Mucosa of descending colon (tissue), 3 donors: ENCODE data around the gene SPATS2L. TPM values are rescaled to one million over a fixed set of nuclear protein-coding genes. Genes with fewer than 3 reads are reported as not detected.

Experiments used
- ATAC-seq: fragments of 200-7000 bp; cut with Tn5 transposase; one replicate; pipeline ENCODE4 v1.9.1; 2020; ENCODE audit warnings: mild to moderate bottlenecking, moderate library complexity
- DNase-seq, 3 donors: peaks; one replicate each; pipeline ENCODE4 v3.0.0-alpha.2; 2020
- H3K36me3 ChIP-seq: fragments of 200-600 bp; one replicate; pipeline ENCODE4 v1.8.0; 2021; ENCODE audit warnings: low read depth, mild to moderate bottlenecking
- H3K4me1 ChIP-seq: fragments of 200-600 bp; one replicate; pipeline ENCODE4 v1.8.0; 2021; ENCODE audit warnings: low read depth, mild to moderate bottlenecking
- H3K4me3 ChIP-seq: fragments of 200-600 bp; one replicate; pipeline ENCODE4 v1.8.0; 2021; ENCODE audit warnings: mild to moderate bottlenecking
- H3K9me3 ChIP-seq: fragments of 200-600 bp; one replicate; pipeline ENCODE4 v1.8.0; 2021; ENCODE audit warnings: mild to moderate bottlenecking
- CTCF ChIP-seq: fragments of 200-600 bp; IDR thresholded peaks from one replicate; pipeline ENCODE4 v1.8.0; 2022; ENCODE audit warnings: antibody characterized with exemption, mild to moderate bottlenecking
- intact Hi-C, 2 donors: fragments of 100-400 bp; cut with DNase I in 1 of 2; cut with micrococcal nuclease in 1 of 2; formaldehyde crosslinking; loops; one replicate each; pipeline versions ENCODE4 v1.11.0 to v1.11.1; 2022; cut with DNase I, micrococcal nuclease
- total RNA-seq, 3 donors: library from RNA; stranded (reverse); fragmentation: NEBNext Ultra II Directional in 2 of 3; extraction: Animal tissue kit (Norgen Biotek cat#: 25700) in 2 of 3; gene quantifications; one replicate each; pipeline versions ENCODE4 v1.2.1 to v1.2.4, GENCODE V29; 2021 to 2023
- donor health status: DM: no; HTN: no; CAD: no; lungs with moderate emphysema.
- donor health status: DM: no; HTN: no; CAD: no.
- donor health status: DM: no; HTN: yes; CAD: no.

Gene SPATS2L
- total RNA-seq, 3 donors from 2014 or later: 160 to 238 (median 232) TPM

DNA sequence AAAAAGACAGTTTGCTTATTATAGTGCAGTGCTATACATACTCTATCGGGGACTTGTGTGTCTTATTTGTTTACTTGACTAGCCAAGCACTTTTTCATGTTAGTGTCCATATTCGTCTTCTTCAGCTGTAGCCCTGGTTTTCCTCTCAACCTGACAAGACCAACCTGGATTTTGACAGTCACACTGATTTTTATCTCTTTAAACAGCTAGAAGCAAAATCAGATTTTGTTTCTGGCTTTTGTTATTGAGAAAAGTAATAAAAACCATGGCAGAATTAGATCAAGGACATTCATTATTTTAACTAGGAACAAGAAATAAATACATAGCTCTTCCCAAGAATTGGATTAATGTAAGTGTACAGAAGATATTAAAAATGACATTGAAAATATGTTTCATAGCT, 56.8 kb downstream of the SPATS2L start:
- ATAC-seq (no peak), DNase-seq (no peak)
- Histone ChIP-seq H3K4me3 (no peak overlapping the region), H3K36me3 (no peaks in the 10 kb centered on the region), H3K9me3 (no peaks in the 10 kb centered on the region), H3K4me1 (peaks cover 6% of the 10 kb centered on the region)
- intact Hi-C loops: no loop called here
- TF ChIP-seq CTCF: no peak

- TF ChIP-seq CTCF: no peak
- Histone ChIP-seq H3K4me1 (peaks cover 6% of the 10 kb centered on the region), H3K4me3 (no peak overlapping the region), H3K9me3 (no peaks in the 10 kb centered on the region), H3K36me3 (no peaks in the 10 kb centered on the region)
- intact Hi-C loops: no loop called here
- DNase-seq (no peak), ATAC-seq (no peak)
Observed at GRCh38 chr2:200364142-200364541, 57.6 kb downstream of the SPATS2L start.

GRCh38 chr2:200364620-200365019, 58.1 kb downstream of the SPATS2L start:
- no peak for ATAC-seq
- intact Hi-C loops: no loop called here
- Histone ChIP-seq H3K9me3 (no peaks in the 10 kb centered on the region), H3K4me1 (peaks cover 6% of the 10 kb centered on the region), H3K4me3 (no peak overlapping the region), H3K36me3 (no peaks in the 10 kb centered on the region)
- TF ChIP-seq CTCF: no peak
- DNase-seq: no peak

- Histone ChIP-seq H3K9me3 (no peaks in the 10 kb centered on the region), H3K36me3 (no peaks in the 10 kb centered on the region), H3K4me1 (peaks cover 6% of the 10 kb centered on the region), H3K4me3 (no peak overlapping the region)
- DNase-seq (no peak), ATAC-seq (no peak)
- intact Hi-C loops: no loop called here
- TF ChIP-seq CTCF: no peak
Observed at GRCh38 chr2:200365209-200365608, 58.7 kb downstream of the SPATS2L start.

- ATAC-seq (peak; percentile 32), DNase-seq (no peak)
- H3K4me1 ChIP-seq: peaks cover 6% of the 10 kb centered on the region
- intact Hi-C loops: no loop called here
- no peaks in the 10 kb centered on the region for H3K9me3 ChIP-seq
- no peaks in the 10 kb centered on the region for H3K36me3 ChIP-seq
- H3K4me3 ChIP-seq: no peak overlapping the region
- no peak for TF ChIP-seq CTCF
Observed at GRCh38 chr2:200367155-200367554, 60.7 kb downstream of the SPATS2L start.

- Histone ChIP-seq H3K9me3 (no peaks in the 10 kb centered on the region), H3K4me1 (peaks cover 17% of the 10 kb centered on the region), H3K4me3 (no peak overlapping the region), H3K36me3 (no peaks in the 10 kb centered on the region)
- DNase-seq: no peak
- intact Hi-C loops: no loop called here
- TF ChIP-seq CTCF: no peak
- no peak for ATAC-seq
Observed at GRCh38 chr2:200369886-200370285, 63.4 kb downstream of the SPATS2L start.
